GM21786 (cell line): Measurements from ENCODE around the gene SLC25A45.

Experiments
- ATAC-seq: cut with Tn5 transposase; IDR thresholded peaks from one replicate; pipeline ENCODE4 v1.9.1; 2021; ENCODE audit not compliant: unreplicated experiment

The SLC25A45 gene

GRCh38 chr11:65389294-65389980 lies 7.0 kb upstream of the SLC25A45 start:
- no peak for ATAC-seq

- ATAC-seq = no peak
Measured at GRCh38 chr11:65388731-65389130, 6.3 kb upstream of the SLC25A45 start.

- ATAC-seq = peak; percentile 27
Measured at GRCh38 chr11:65386307-65387140, 4.1 kb upstream of the SLC25A45 start, which contains the start of gene FRMD8. TSS of gene FRMD8 (plus strand) at chr11:65386637. CDS start at chr11:65387037, 400 bp downstream.

- ATAC-seq = no peak
Measured at GRCh38 chr11:65384301-65384889, 1.9 kb upstream of the SLC25A45 start.

GRCh38 chr11:65383778-65384177 lies 1.3 kb upstream of the SLC25A45 start:
- ATAC-seq = no peak

GRCh38 chr11:65382804-65383368 lies 440 bp upstream of the SLC25A45 start:
- no peak for ATAC-seq

- no peak for ATAC-seq
Measured at GRCh38 chr11:65381716-65382032, 772 bp downstream of the SLC25A45 start.

GRCh38 chr11:65380460-65381119 lies 1.9 kb downstream of the SLC25A45 start:
- ATAC-seq = no peak

GRCh38 chr11:65379698-65380459 lies 2.6 kb downstream of the SLC25A45 start:
- ATAC-seq = no peak

- ATAC-seq = no peak
Measured at GRCh38 chr11:65378928-65379638, 3.4 kb downstream of the SLC25A45 start.

- ATAC-seq = no peak
Measured at GRCh38 chr11:65378208-65378927, 4.1 kb downstream of the SLC25A45 start.

- ATAC-seq = no peak
Measured at GRCh38 chr11:65377777-65378176, 4.7 kb downstream of the SLC25A45 start.

GRCh38 chr11:65377036-65377435 lies 5.4 kb downstream of the SLC25A45 start:
- no peak for ATAC-seq

GRCh38 chr11:65376138-65376713 lies 6.2 kb downstream of the SLC25A45 start:
- ATAC-seq = no peak

- ATAC-seq = no peak
Measured at GRCh38 chr11:65375012-65375411, 7.4 kb downstream of the SLC25A45 start.

- ATAC-seq = no peak
Measured at GRCh38 chr11:65373839-65374580, 8.4 kb downstream of the SLC25A45 start.

GRCh38 chr11:65370659-65371049 lies 11.8 kb downstream of the SLC25A45 start:
- no peak for ATAC-seq

GRCh38 chr11:65366340-65366773 lies 16.1 kb downstream of the SLC25A45 start:
- ATAC-seq = no peak
